Tibial nerve (tissue), 4 donors: ENCODE results near the gene GNA12. TPM values are rescaled to one million over a fixed set of nuclear protein-coding genes. Genes with fewer than 3 reads are reported as not detected.

Source experiments
- DNase-seq, 2 donors: peaks; one replicate each; pipeline ENCODE4 v3.0.0-alpha.2; 2019; ENCODE audit warnings: low spot score in 2 of 2
- H3K27ac ChIP-seq, 4 donors: fragments of 200-600 bp; sonication (generic) in 3 of 4; one replicate each; pipeline ENCODE4 v1.5.1; 2017 to 2019; ENCODE audit warnings: mild to moderate bottlenecking in 1 of 4
- H3K27me3 ChIP-seq, 2 donors: fragments of 200-600 bp; sonication (generic) in 1 of 2; one replicate each; pipeline versions ENCODE4 v1.5.1 to v1.6.0; 2017 to 2019
- H3K36me3 ChIP-seq, 3 donors: fragments of 200-600 bp; sonication (generic); one replicate each; pipeline ENCODE4 v1.5.1; 2018 to 2019
- H3K4me1 ChIP-seq, 4 donors: fragments of 200-600 bp; sonication (generic) in 3 of 4; one replicate each; pipeline ENCODE4 v1.5.1; 2017 to 2019
- H3K4me3 ChIP-seq, 4 donors: fragments of 200-600 bp; sonication (generic) in 3 of 4; one replicate each; pipeline ENCODE4 v1.5.1; 2017 to 2019; ENCODE audit warnings: mild to moderate bottlenecking in 1 of 4, moderate library complexity in 1 of 4
- H3K9me3 ChIP-seq, 4 donors: fragments of 200-600 bp; sonication (generic) in 3 of 4; one replicate each; pipeline ENCODE4 v1.5.1; 2017 to 2019
- EP300 ChIP-seq, 2 donors: sonication (generic); formaldehyde crosslinking; IDR thresholded peaks; one replicate each; pipeline ENCODE4 v1.6.1; 2017; ENCODE audit warnings: antibody characterized with exemption in 2 of 2, mild to moderate bottlenecking in 1 of 2
- POLR2A ChIP-seq, 2 donors: fragments of 450-650 bp; IDR thresholded peaks; one replicate each; pipeline ENCODE4 v1.6.1; 2017; ENCODE audit warnings: antibody characterized with exemption in 2 of 2, mild to moderate bottlenecking in 2 of 2, moderate library complexity in 2 of 2
- WGBS, 2 donors: methylation state at CpG; one replicate each; pipeline ENCODE4 v1.1.5; 2018; 5-methylcytosine and 5-hydroxymethylcytosine counted together
- total RNA-seq, 4 donors: library from RNA; depleted of rRNA; stranded (reverse); fragments of >200 nt; gene quantifications; one replicate each; pipeline ENCODE4 v1.1.0, GENCODE V29; 2016
- TF ChIP-seq, protein P1 (sequence below), 5 experiments: fragments of 200-600 bp in 3 of 5; fragments of 450-650 bp in 2 of 5; sonication (generic) in 3 of 5; IDR thresholded peaks; one replicate each; pipeline ENCODE4 v1.5.1; 2016 to 2019; ENCODE audit warnings: antibody characterized with exemption in 5 of 5, mild to moderate bottlenecking in 3 of 5, moderate library complexity in 2 of 5

The GNA12 gene
- total RNA-seq, 4 donors from 2014 or later: 21.3 to 36.0 (median 29.4) TPM

DNA sequence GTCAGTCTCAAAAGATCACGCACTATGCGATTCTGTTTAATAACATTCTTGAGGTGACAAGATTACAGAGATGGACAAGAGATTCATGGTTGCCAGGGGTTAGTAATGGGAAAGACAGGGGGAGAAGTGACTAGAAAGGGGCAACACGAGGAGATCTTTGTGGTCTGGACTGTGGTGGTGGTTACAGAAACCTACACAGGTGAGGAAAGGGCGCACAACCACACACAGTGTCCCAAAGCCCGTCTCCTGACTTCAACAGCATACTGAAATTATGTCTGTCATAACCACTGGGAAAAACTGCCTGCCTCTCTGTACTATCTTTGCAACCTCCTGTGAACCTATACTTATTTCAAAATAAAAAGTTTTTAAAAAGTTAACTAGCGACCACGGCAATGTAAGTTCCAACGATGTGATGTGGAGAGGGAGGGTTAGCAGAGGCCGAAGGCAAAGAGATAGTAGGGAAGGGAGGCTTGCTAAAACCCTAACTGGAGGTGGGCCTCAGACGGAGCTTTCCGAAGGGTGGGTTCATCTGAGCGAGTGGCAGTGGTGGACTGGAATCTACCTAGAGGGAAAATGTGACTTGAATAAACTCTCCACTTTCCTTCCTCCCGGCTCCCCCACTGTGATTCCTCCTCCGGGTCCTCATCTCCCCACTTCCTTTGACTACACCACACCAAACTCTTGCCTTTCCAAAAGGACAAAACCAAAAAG is 43.7 kb downstream of the GNA12 start:
- Histone ChIP-seq H3K4me1 (peaks cover 0 to 43% (median 9%) of the 10 kb centered on the region in 4 donors), H3K27me3 (no peaks in the 10 kb centered on the region), H3K27ac (peak overlapping the region in 1 of 4 donors; percentile 30), H3K36me3 (no peaks in the 10 kb centered on the region), H3K4me3 (no peak overlapping the region), H3K9me3 (no peaks in the 10 kb centered on the region)
- TF ChIP-seq EP300 (IDR thresholded peaks at IDR 0.05) (no peak), POLR2A (IDR thresholded peaks at IDR 0.05) (no peak)
- TF ChIP-seq, protein P1, sequence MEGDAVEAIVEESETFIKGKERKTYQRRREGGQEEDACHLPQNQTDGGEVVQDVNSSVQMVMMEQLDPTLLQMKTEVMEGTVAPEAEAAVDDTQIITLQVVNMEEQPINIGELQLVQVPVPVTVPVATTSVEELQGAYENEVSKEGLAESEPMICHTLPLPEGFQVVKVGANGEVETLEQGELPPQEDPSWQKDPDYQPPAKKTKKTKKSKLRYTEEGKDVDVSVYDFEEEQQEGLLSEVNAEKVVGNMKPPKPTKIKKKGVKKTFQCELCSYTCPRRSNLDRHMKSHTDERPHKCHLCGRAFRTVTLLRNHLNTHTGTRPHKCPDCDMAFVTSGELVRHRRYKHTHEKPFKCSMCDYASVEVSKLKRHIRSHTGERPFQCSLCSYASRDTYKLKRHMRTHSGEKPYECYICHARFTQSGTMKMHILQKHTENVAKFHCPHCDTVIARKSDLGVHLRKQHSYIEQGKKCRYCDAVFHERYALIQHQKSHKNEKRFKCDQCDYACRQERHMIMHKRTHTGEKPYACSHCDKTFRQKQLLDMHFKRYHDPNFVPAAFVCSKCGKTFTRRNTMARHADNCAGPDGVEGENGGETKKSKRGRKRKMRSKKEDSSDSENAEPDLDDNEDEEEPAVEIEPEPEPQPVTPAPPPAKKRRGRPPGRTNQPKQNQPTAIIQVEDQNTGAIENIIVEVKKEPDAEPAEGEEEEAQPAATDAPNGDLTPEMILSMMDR (IDR thresholded peaks at IDR 0.05): no peak
- DNase-seq: no peak
- WGBS, 2 donors: 93 to 94% methylated on average over 14 of the region's 14 CpGs

DNA sequence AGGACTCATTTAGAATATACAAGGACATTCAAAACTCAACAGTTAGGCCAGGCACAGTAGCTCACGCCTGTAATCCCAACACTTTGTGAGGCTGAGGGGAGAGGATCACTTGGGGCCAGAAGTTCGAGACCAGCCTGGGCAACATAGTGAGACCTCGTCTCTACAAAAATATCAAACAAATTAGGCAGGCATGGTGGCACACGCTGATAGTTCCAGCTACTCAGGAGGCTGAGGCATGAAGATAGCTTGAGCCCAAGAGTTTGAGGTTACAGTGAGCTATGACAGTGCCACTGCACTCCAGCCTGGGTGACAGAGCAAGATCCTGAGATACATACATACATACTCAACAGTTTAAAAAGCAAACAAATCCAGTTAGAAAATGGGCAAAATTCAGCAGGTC is 44.9 kb downstream of the GNA12 start:
- H3K4me1 ChIP-seq: peaks cover 0 to 42% (median 9%) of the 10 kb centered on the region in 4 donors
- H3K36me3 ChIP-seq: peaks cover 0 to 8% (median 0%) of the 10 kb centered on the region in 3 donors
- 69 to 76% methylated on average over 4 of the region's 4 CpGs for WGBS, 2 donors
- no peak for TF ChIP-seq EP300 (IDR thresholded peaks at IDR 0.05)
- TF ChIP-seq, protein P1 (IDR thresholded peaks at IDR 0.05): no peak
- no peak overlapping the region for H3K27ac ChIP-seq
- DNase-seq: no peak
- no peak overlapping the region for H3K4me3 ChIP-seq
- no peaks in the 10 kb centered on the region for H3K9me3 ChIP-seq
- H3K27me3 ChIP-seq: no peaks in the 10 kb centered on the region

DNA sequence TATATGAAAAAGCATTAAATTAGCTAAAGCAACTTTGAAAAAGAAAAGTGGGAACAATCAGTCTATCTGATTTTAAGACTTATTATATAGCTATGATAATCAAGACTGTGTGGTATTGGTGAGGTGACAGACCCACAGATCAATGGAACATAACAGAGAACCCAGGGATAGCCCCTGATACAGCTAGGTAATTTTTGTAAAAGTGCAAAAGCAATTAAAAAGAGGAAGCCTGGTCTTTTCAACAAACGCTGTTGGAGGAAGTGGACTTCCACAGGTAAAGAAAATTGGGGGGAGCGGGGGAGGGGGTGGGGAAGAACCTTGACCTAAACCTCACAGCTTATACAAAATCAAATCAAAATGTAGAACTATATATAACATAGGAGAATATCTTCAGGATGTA is 45.4 kb downstream of the GNA12 start:
- Histone ChIP-seq H3K27me3 (no peaks in the 10 kb centered on the region), H3K9me3 (no peaks in the 10 kb centered on the region), H3K27ac (no peak overlapping the region), H3K4me3 (no peak overlapping the region), H3K36me3 (peaks cover 0 to 14% (median 0%) of the 10 kb centered on the region in 3 donors), H3K4me1 (peaks cover 0 to 41% (median 9%) of the 10 kb centered on the region in 4 donors)
- no peak for DNase-seq
- TF ChIP-seq POLR2A (IDR thresholded peaks at IDR 0.05): no peak
- TF ChIP-seq EP300 (IDR thresholded peaks at IDR 0.05): no peak
- TF ChIP-seq, protein P1 (IDR thresholded peaks at IDR 0.05): no peak
- WGBS, 2 donors: 85% methylated on average over 2 of the region's 2 CpGs

DNA sequence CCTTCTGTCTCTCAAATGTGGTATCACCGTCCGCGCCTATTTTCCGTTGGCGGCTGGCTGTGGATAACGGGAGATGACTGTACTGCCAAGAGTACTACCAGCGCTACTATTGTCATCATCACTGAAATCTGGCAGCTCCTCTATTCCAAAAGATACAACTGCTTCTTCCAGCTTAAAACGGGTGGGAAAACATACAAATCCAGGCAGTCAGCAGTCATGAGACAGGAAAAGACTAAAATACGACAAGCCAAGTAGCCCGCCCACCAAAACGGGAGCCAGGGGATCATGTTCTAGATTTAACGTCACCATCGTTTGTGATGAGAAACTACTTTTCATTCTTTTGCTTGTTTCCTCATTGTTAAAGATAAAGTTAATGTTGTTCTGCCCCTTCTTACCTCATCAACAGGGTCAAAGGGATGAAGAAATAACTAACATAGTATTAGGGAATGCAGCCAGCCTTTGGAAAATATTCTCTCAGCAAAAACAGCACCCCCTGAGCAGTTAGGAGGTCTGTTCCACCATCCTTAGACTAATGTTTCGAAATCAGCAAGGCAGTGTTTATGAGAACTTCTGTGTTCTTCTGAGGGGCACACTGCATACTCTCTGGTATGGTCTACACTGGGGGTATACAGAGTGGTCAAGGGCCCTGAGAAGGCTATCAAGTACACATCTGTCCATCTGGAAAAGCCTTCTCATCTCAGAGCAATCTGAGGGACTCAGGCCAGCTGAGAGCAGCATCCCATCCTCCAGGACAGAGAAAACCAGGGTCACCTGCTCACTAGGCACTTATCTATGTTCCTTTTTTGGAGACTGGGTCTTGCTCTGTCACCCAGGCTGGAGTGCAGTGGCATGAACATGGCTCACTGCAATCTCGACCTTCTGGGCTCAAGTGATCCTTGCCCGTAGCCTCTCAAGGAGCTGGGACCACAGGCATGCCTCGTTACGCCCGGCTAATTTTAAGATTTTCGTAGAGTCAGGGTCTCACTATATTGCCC is 47.5 kb downstream of the GNA12 start:
- Histone ChIP-seq H3K4me3 (no peak overlapping the region), H3K4me1 (peaks cover 0 to 23% (median 5%) of the 10 kb centered on the region in 4 donors), H3K9me3 (no peaks in the 10 kb centered on the region), H3K36me3 (peaks cover 0 to 34% (median 0%) of the 10 kb centered on the region in 3 donors), H3K27me3 (no peaks in the 10 kb centered on the region), H3K27ac (peak overlapping the region; percentile 10 to 79 (median 61))
- 67 to 72% methylated on average over 20 of the region's 20 CpGs for WGBS, 2 donors
- peak; percentile 47 to 80 for DNase-seq
- TF ChIP-seq, protein P1 (IDR thresholded peaks at IDR 0.05): no peak
- peak; percentile 58 to 77 for TF ChIP-seq EP300 (IDR thresholded peaks at IDR 0.05)
